ENCODE results near the gene PCDH1.

PCDH1 gene

DNA sequence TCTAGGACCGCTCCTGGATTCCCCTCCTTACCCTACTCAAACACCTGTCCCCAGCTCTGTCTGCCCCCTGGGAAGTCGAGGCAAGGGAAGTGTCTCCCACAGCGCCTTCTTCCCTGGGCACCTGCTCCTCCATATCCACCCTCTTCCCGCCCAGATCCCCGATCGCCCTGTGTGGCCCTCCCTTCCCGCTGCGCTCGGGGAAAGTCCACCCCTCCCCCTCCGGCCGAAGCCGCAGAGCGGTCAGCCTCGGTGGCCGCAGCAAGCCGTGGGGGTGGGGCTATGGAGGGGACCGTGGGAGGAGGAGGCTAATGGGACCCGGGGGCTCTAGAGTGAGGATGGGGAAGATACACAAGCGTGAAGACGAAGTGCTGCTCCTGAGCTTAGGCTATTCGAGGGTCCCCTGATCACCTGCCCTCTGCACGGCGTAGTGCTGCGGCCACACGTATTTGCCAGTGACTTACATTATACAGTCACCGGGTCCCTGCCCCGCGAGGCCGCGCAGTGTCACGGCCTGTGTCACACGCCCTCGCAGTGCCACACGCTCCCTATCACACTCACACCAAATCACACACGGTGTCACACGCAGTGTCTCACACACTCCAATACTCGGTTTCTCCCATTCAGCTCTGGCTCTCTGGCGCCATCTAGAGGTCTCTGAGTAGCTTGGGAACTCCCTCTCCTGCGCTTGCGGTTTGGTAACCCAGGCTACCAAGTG is 658 bp upstream of the PCDH1 start:
- no peaks in the 10 kb centered on the region for H3K36me3 ChIP-seq (ENCODE audit: insufficient read depth, low read length)
- peak overlapping the region; percentile 71 for H3K4me2 ChIP-seq (ENCODE audit: low read length)
- peak overlapping the region; percentile 29 for H3K4me3 ChIP-seq (ENCODE audit: low read length)
- H3K9ac ChIP-seq (ENCODE audit: low read depth, low read length) = no peak overlapping the region
- no peaks in the 10 kb centered on the region for H3K9me3 ChIP-seq (replicated peaks; ENCODE audit: low read length)
- H3K27me3 ChIP-seq (ENCODE audit: control insufficient read depth, insufficient read depth, low read length) = peaks cover 87% of the 10 kb centered on the region
- peaks cover 16% of the 10 kb centered on the region for H3K4me1 ChIP-seq (ENCODE audit: control insufficient read depth, insufficient read depth, low read length)

DNA sequence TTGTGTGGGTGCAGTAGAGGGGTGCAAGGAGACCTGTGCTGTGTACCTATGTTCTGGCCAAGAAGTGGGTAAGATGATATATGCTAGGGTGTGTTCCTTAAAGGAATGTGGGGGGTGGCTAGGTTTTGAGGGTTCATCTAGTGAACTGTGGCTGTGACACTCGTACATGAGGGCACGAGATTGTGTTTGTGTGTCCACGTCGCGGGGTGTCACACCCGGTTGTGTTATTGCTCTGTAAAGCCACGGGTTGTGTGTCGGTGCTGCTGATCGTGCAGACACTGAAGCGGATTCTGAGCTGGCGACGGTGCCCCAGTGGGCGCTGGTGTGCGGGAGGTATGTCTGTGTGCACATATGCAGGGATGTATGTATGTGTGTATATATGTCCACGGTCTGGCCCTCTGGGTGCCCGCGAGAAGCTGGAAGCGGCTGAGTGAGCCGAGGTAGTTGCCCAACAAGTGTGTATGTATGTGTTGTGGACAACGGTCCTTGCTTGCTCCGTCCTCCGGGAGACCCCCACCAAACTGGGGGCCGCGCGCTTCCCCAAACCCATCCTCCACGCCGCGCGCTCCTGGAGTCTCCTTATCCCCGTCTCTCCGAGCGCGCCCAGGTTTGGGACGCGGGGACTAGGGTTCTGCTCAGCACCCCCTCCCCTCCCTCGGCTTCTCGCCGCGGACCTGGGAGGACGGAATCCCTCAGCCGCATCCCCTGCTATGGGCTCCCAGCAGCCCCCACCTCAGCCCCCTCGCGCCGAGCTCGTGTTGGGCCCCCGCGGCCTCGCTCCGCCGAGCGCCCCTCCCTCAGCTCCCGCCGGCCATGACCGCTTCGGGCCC is 639 bp downstream of the PCDH1 start:
- no peaks in the 10 kb centered on the region for H3K36me3 ChIP-seq (ENCODE audit: insufficient read depth, low read length)
- no peaks in the 10 kb centered on the region for H3K9me3 ChIP-seq (replicated peaks; ENCODE audit: low read length)
- peaks cover 16% of the 10 kb centered on the region for H3K4me1 ChIP-seq (ENCODE audit: control insufficient read depth, insufficient read depth, low read length)
- H3K27me3 ChIP-seq (ENCODE audit: control insufficient read depth, insufficient read depth, low read length) = peaks cover 82% of the 10 kb centered on the region
- H3K9ac ChIP-seq (ENCODE audit: low read depth, low read length) = no peak overlapping the region
- peak overlapping the region; percentile 61 for H3K4me3 ChIP-seq (ENCODE audit: low read length)
- H3K4me2 ChIP-seq (ENCODE audit: low read length) = peak overlapping the region; percentile 83

- H3K9me3 ChIP-seq (replicated peaks; ENCODE audit: low read length) = no peaks in the 10 kb centered on the region
- no peaks in the 10 kb centered on the region for H3K36me3 ChIP-seq (ENCODE audit: insufficient read depth, low read length)
- peaks cover 81% of the 10 kb centered on the region for H3K27me3 ChIP-seq (ENCODE audit: control insufficient read depth, insufficient read depth, low read length)
- no peak overlapping the region for H3K9ac ChIP-seq (ENCODE audit: low read depth, low read length)
- H3K4me3 ChIP-seq (ENCODE audit: low read length) = no peak overlapping the region
- peaks cover 16% of the 10 kb centered on the region for H3K4me1 ChIP-seq (ENCODE audit: control insufficient read depth, insufficient read depth, low read length)
- H3K4me2 ChIP-seq (ENCODE audit: low read length) = peak overlapping the region; percentile 9
Observed at GRCh38 chr5:141876628-141877355, 1.4 kb downstream of the PCDH1 start.

DNA sequence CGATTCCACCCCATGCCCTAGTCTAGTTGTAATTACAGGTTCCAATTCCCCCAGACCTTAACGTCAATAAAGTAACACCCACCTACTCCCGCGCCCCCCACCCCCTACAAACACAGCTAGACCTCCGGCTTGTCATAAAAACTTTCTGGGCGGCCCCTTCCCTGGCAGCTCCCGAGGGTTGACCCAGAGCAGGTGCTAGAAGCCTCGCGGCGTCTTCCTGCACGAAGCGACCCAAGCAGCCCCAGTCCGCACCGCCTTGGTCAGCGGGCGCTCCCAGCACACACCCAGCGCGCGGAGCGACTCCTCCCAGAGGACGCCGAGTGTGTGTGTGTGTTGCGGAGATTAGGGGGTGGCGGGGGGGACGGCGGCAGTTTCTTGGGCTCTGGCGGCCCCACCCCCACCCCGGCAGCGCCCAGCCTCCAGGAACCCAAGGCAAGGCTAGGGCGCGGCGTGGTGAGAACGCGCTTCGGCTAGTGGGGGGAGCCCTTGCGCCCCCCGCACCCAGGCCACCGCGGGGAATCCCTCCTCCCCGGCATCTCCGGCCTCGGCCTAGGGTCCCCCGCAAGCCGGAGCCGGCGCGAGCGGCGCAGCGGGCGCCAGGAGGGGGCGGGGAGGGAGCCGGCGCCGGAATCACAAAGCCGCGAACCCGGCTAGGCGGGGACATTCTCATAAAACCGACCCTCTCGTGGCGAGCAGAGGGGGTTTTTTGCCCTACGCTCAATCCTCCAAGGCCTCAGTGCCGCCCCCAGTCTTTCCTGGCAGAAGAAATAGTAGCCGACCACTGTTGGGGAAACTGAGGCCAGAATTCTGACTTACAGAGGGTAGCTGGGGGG is 2.2 kb downstream of the PCDH1 start:
- Histone ChIP-seq H3K4me3 (ENCODE audit: low read length) (no peak overlapping the region), H3K27me3 (ENCODE audit: control insufficient read depth, insufficient read depth, low read length) (peaks cover 81% of the 10 kb centered on the region), H3K9ac (ENCODE audit: low read depth, low read length) (no peak overlapping the region)

GRCh38 chr5:141875022-141875740 is 3.0 kb downstream of the PCDH1 start:
- H3K36me3 ChIP-seq (ENCODE audit: insufficient read depth, low read length) = no peaks in the 10 kb centered on the region
- H3K9ac ChIP-seq (ENCODE audit: low read depth, low read length) = no peak overlapping the region
- peaks cover 81% of the 10 kb centered on the region for H3K27me3 ChIP-seq (ENCODE audit: control insufficient read depth, insufficient read depth, low read length)
- H3K9me3 ChIP-seq (replicated peaks; ENCODE audit: low read length) = no peaks in the 10 kb centered on the region
- peaks cover 16% of the 10 kb centered on the region for H3K4me1 ChIP-seq (ENCODE audit: control insufficient read depth, insufficient read depth, low read length)
- H3K4me3 ChIP-seq (ENCODE audit: low read length) = no peak overlapping the region
- H3K4me2 ChIP-seq (ENCODE audit: low read length) = no peak overlapping the region

More for the DNA sequence above, 2.2 kb downstream of the PCDH1 start:
- peaks cover 16% of the 10 kb centered on the region for H3K4me1 ChIP-seq (ENCODE audit: control insufficient read depth, insufficient read depth, low read length)
- no peaks in the 10 kb centered on the region for H3K36me3 ChIP-seq (ENCODE audit: insufficient read depth, low read length)
- H3K9me3 ChIP-seq (replicated peaks; ENCODE audit: low read length) = no peaks in the 10 kb centered on the region
- H3K4me2 ChIP-seq (ENCODE audit: low read length) = no peak overlapping the region

GRCh38 chr5:141874262-141874964 is 3.8 kb downstream of the PCDH1 start:
- Histone ChIP-seq H3K27me3 (ENCODE audit: control insufficient read depth, insufficient read depth, low read length) (peaks cover 81% of the 10 kb centered on the region), H3K36me3 (ENCODE audit: insufficient read depth, low read length) (no peaks in the 10 kb centered on the region), H3K9ac (ENCODE audit: low read depth, low read length) (no peak overlapping the region), H3K9me3 (replicated peaks; ENCODE audit: low read length) (no peaks in the 10 kb centered on the region), H3K4me1 (ENCODE audit: control insufficient read depth, insufficient read depth, low read length) (peaks cover 16% of the 10 kb centered on the region), H3K4me2 (ENCODE audit: low read length) (no peak overlapping the region), H3K4me3 (ENCODE audit: low read length) (no peak overlapping the region)

GRCh38 chr5:141873933-141874261 is 4.3 kb downstream of the PCDH1 start:
- H3K4me2 ChIP-seq (ENCODE audit: low read length) = no peak overlapping the region
- no peak overlapping the region for H3K9ac ChIP-seq (ENCODE audit: low read depth, low read length)
- no peaks in the 10 kb centered on the region for H3K36me3 ChIP-seq (ENCODE audit: insufficient read depth, low read length)
- H3K4me3 ChIP-seq (ENCODE audit: low read length) = no peak overlapping the region
- H3K27me3 ChIP-seq (ENCODE audit: control insufficient read depth, insufficient read depth, low read length) = peaks cover 84% of the 10 kb centered on the region
- no peaks in the 10 kb centered on the region for H3K9me3 ChIP-seq (replicated peaks; ENCODE audit: low read length)
- peaks cover 14% of the 10 kb centered on the region for H3K4me1 ChIP-seq (ENCODE audit: control insufficient read depth, insufficient read depth, low read length)

GRCh38 chr5:141872496-141873356 is 5.5 kb downstream of the PCDH1 start:
- H3K9ac ChIP-seq (ENCODE audit: low read depth, low read length) = no peak overlapping the region
- H3K27me3 ChIP-seq (ENCODE audit: control insufficient read depth, insufficient read depth, low read length) = peaks cover 92% of the 10 kb centered on the region
- H3K9me3 ChIP-seq (replicated peaks; ENCODE audit: low read length) = no peaks in the 10 kb centered on the region
- no peaks in the 10 kb centered on the region for H3K36me3 ChIP-seq (ENCODE audit: insufficient read depth, low read length)
- H3K4me1 ChIP-seq (ENCODE audit: control insufficient read depth, insufficient read depth, low read length) = peaks cover 5% of the 10 kb centered on the region
- H3K4me2 ChIP-seq (ENCODE audit: low read length) = no peak overlapping the region
- no peak overlapping the region for H3K4me3 ChIP-seq (ENCODE audit: low read length)

- Histone ChIP-seq H3K27me3 (ENCODE audit: control insufficient read depth, insufficient read depth, low read length) (peaks cover 91% of the 10 kb centered on the region), H3K9me3 (replicated peaks; ENCODE audit: low read length) (no peaks in the 10 kb centered on the region), H3K4me3 (ENCODE audit: low read length) (no peak overlapping the region), H3K9ac (ENCODE audit: low read depth, low read length) (no peak overlapping the region), H3K4me2 (ENCODE audit: low read length) (no peak overlapping the region), H3K4me1 (ENCODE audit: control insufficient read depth, insufficient read depth, low read length) (no peaks in the 10 kb centered on the region), H3K36me3 (ENCODE audit: insufficient read depth, low read length) (no peaks in the 10 kb centered on the region)
Observed at GRCh38 chr5:141871870-141872269, 6.3 kb downstream of the PCDH1 start.

Measured in skeletal muscle satellite cell (primary cell).